Hepatocyte (in vitro differentiated cells): ENCODE data around the gene TEDC1. TPM values are rescaled to one million over a fixed set of nuclear protein-coding genes. Genes with fewer than 3 reads are reported as not detected.

ENCODE experiments used
- DNase-seq: peaks from one replicate; pipeline ENCODE4 v3.0.0-alpha.2; 2016; ENCODE audit warnings: low spot score
- H2AFZ ChIP-seq: fragments of 200-600 bp; sonication (generic); 2 replicates; pipeline ENCODE4 v1.6.0; 2016; ENCODE audit warnings: antibody characterized with exemption, mild to moderate bottlenecking
- H3K27ac ChIP-seq: fragments of 200-600 bp; sonication (generic); 2 replicates; pipeline ENCODE4 v1.5.1; 2016; ENCODE audit warnings: mild to moderate bottlenecking
- H3K27me3 ChIP-seq: fragments of 200-600 bp; sonication (generic); 2 replicates; pipeline ENCODE4 v1.6.1; 2016
- H3K36me3 ChIP-seq: fragments of 200-600 bp; sonication (generic); replicated peaks from 2 replicates; pipeline ENCODE4 v1.5.1; 2016; ENCODE audit warnings: low read depth; ENCODE audit not compliant: insufficient read depth
- H3K4me1 ChIP-seq: fragments of 200-600 bp; sonication (generic); 2 replicates; pipeline ENCODE4 v1.5.1; 2016; ENCODE audit warnings: mild to moderate bottlenecking, moderate library complexity; ENCODE audit not compliant: insufficient read depth
- H3K4me2 ChIP-seq: fragments of 200-600 bp; sonication (generic); 2 replicates; pipeline ENCODE4 v1.6.0; 2016
- H3K4me3 ChIP-seq: fragments of 200-600 bp; sonication (generic); 2 replicates; pipeline ENCODE4 v1.5.1; 2016; ENCODE audit warnings: mild to moderate bottlenecking
- H3K79me2 ChIP-seq: fragments of 200-600 bp; sonication (generic); 2 replicates; pipeline ENCODE4 v1.6.0; 2017; ENCODE audit warnings: mild to moderate bottlenecking
- H3K9me2 ChIP-seq: fragments of 200-600 bp; sonication (generic); replicated peaks from 2 replicates; pipeline ENCODE4 v1.6.0; 2017; ENCODE audit warnings: mild to moderate bottlenecking; ENCODE audit not compliant: insufficient read depth
- H3K9me3 ChIP-seq: fragments of 200-600 bp; sonication (generic); 2 replicates; pipeline ENCODE4 v1.5.1; 2016; ENCODE audit warnings: low read depth, mild to moderate bottlenecking
- H4K20me1 ChIP-seq: fragments of 200-600 bp; sonication (generic); 2 replicates; pipeline ENCODE4 v1.6.0; 2016; ENCODE audit warnings: mild to moderate bottlenecking; ENCODE audit not compliant: insufficient read depth, poor library complexity, severe bottlenecking
- EZH2 ChIP-seq: fragments of 200-600 bp; sonication (generic); IDR thresholded peaks from 2 replicates; pipeline ENCODE4 v1.6.1; 2016; ENCODE audit warnings: antibody characterized with exemption, mild to moderate bottlenecking, borderline replicate concordance
- EZH2phosphoT487 ChIP-seq: fragments of 200-600 bp; sonication (generic); IDR thresholded peaks from one replicate; pipeline ENCODE4 v1.6.1; 2018; ENCODE audit warnings: antibody characterized with exemption, mild to moderate bottlenecking, low read depth, moderate library complexity; ENCODE audit not compliant: unreplicated experiment, severe bottlenecking
- WGBS: methylation state at CpG from one replicate; pipeline ENCODE4 v1.1.6; 2016; ENCODE audit warnings: low lambda C conversion rate; ENCODE audit errors: missing lambda C conversion rate; 5-methylcytosine and 5-hydroxymethylcytosine counted together
- polyA plus RNA-seq: library from polyadenylated mRNA; unstranded; fragments of >200 nt; fragmentation: Nextera tagmentation; extraction: Ambion mirVana; gene quantifications from 2 replicates; pipeline ENCODE4 v1.2.1, GENCODE V29; 2016
- total RNA-seq: library from RNA; depleted of rRNA; stranded (reverse); fragments of >200 nt; gene quantifications from 2 replicates; pipeline ENCODE4 v1.2.3, GENCODE V29; 2014
- TF ChIP-seq, protein P1 (sequence below): fragments of 200-600 bp; sonication (generic); IDR thresholded peaks from 2 replicates; pipeline ENCODE4 v1.5.1; 2016; ENCODE audit warnings: antibody characterized with exemption, mild to moderate bottlenecking; ENCODE audit not compliant: poor library complexity

Gene TEDC1
- total and polyA plus RNA-seq, 2 experiments from 2014 or later = 3.9 to 4.9 TPM

DNA sequence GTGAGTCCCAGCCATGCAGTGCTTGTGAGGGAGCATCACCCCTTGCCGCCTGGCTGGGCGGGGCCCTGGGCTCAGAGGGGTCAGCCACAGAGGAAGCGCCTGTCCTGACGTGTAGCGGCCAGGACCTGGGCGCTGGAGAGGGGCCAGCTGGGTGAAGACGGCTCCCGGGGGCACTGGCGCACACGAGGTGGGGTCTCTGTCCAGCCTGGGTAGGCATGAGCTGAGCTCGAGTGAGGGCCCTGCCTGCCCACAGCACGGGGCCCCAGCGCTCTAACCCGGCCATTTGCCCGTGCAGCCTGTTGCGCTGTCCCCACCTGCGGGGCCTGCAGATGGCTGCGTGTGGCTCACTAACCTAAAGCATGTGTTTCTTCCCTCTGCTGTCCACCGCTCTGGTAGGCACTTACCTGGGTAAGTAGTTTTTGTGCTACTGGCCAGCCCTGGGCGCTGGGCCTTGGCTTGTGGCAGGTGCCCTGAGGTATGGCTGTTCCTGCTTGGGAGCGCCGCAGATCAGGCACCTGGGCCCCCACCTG is 23.0 kb upstream of the TEDC1 start:
- H3K4me2 ChIP-seq = no peak overlapping the region
- 98% methylated on average over 22 of the region's 22 CpGs for WGBS
- no peaks in the 10 kb centered on the region for H3K79me2 ChIP-seq
- H3K36me3 ChIP-seq = no peaks in the 10 kb centered on the region
- no peak overlapping the region for H3K4me3 ChIP-seq
- H3K27me3 ChIP-seq = no peaks in the 10 kb centered on the region
- H3K9me2 ChIP-seq = no peaks in the 10 kb centered on the region
- DNase-seq = no peak
- no peak overlapping the region for H3K27ac ChIP-seq
- no peaks in the 10 kb centered on the region for H4K20me1 ChIP-seq
- H3K4me1 ChIP-seq = peaks cover 18% of the 10 kb centered on the region
- no peaks in the 10 kb centered on the region for H3K9me3 ChIP-seq
- no peak for TF ChIP-seq EZH2phosphoT487
- TF ChIP-seq, protein P1, sequence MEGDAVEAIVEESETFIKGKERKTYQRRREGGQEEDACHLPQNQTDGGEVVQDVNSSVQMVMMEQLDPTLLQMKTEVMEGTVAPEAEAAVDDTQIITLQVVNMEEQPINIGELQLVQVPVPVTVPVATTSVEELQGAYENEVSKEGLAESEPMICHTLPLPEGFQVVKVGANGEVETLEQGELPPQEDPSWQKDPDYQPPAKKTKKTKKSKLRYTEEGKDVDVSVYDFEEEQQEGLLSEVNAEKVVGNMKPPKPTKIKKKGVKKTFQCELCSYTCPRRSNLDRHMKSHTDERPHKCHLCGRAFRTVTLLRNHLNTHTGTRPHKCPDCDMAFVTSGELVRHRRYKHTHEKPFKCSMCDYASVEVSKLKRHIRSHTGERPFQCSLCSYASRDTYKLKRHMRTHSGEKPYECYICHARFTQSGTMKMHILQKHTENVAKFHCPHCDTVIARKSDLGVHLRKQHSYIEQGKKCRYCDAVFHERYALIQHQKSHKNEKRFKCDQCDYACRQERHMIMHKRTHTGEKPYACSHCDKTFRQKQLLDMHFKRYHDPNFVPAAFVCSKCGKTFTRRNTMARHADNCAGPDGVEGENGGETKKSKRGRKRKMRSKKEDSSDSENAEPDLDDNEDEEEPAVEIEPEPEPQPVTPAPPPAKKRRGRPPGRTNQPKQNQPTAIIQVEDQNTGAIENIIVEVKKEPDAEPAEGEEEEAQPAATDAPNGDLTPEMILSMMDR = no peak
- no peak for TF ChIP-seq EZH2
- no peak overlapping the region for H2AFZ ChIP-seq

DNA sequence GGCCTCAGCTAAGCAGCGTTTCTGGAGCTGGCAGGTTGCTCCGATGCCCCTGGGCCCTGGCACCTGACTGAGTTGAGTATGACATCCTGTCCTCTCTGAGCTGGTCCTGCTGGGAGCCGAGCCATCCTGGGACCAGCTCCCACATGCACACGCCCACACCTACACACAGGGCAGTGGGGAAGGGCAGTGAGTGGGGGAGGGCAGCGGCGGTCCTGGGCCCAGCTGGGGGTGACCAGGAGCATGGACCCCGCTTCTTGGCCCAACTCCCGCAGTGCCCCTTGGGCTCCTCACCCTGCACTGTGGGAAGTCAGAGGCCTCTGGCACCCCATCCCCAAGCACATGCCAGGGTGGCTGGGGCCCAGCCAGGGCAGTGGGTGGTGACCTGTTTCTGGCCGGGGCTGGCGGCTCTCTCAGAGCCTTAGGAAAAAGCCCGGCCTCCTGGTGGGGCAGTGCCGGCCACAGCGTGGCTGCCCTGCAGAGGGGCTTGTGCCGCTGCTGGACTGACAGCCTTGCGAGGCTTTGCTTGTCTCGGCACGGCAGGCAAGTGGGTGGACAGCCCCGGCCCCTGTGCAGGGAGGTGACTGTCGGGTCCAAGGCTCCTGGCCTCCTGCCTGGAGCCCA is 22.3 kb upstream of the TEDC1 start:
- Histone ChIP-seq H3K4me3 (no peak overlapping the region), H3K36me3 (no peaks in the 10 kb centered on the region), H3K79me2 (no peaks in the 10 kb centered on the region), H2AFZ (no peak overlapping the region), H4K20me1 (no peaks in the 10 kb centered on the region), H3K9me2 (no peaks in the 10 kb centered on the region), H3K27me3 (no peaks in the 10 kb centered on the region), H3K4me2 (no peak overlapping the region), H3K27ac (no peak overlapping the region), H3K4me1 (peaks cover 25% of the 10 kb centered on the region), H3K9me3 (no peaks in the 10 kb centered on the region)
- 97% methylated on average over 18 of the region's 19 CpGs for WGBS
- no peak for DNase-seq
- TF ChIP-seq, protein P1 = no peak
- TF ChIP-seq EZH2phosphoT487 (no peak), EZH2 (no peak)

DNA sequence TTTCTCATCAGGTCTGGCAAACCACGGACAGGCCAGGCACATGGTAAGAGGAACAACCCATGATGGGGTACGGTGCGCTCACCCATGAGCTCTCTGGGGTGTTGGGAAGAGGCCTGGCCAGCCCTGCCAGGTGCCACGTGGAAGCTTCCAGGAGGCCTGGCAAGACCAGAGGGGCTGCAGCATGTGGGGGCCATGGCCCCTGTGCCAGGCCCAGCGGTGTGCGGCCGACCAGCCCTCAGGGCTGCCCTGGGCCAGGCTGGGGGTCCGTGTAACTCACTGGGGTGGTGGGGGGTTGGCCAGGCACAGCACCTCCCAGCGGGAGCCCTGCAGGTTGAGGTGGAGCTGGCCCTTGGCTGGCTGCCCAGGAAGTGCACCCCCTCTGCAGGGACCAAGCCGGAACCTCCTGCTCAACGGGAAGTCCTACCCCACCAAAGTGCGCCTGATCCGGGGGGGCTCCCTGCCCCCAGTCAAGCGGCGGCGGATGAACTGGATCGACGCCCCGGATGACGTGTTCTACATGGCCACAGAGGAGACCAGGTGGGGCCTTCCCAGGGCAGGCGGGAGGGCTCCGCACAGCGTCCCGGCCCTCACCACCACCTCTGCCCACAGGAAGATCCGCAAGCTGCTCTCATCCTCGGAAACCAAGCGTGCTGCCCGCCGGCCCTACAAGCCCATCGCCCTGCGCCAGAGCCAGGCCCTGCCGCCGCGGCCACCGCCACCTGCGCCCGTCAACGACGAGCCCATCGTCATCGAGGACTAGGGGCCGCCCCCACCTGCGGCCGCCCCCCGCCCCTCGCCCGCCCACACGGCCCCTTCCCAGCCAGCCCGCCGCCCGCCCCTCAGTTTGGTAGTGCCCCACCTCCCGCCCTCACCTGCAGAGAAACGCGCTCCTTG is 21.3 kb upstream of the TEDC1 start:
- no peak for DNase-seq
- Histone ChIP-seq H3K9me2 (no peaks in the 10 kb centered on the region), H3K4me1 (peaks cover 28% of the 10 kb centered on the region), H3K4me3 (no peak overlapping the region), H3K9me3 (no peaks in the 10 kb centered on the region), H3K79me2 (no peaks in the 10 kb centered on the region), H3K36me3 (no peaks in the 10 kb centered on the region), H3K4me2 (no peak overlapping the region), H3K27me3 (no peaks in the 10 kb centered on the region), H3K27ac (no peak overlapping the region), H2AFZ (no peak overlapping the region), H4K20me1 (no peaks in the 10 kb centered on the region)
- WGBS = 90% methylated on average over 29 of the region's 54 CpGs
- TF ChIP-seq, protein P1 = no peak
- TF ChIP-seq EZH2 (no peak), EZH2phosphoT487 (no peak)
